ENCODE measurements around the gene PDGFRB.

Gene PDGFRB

GRCh38 chr5:150153957-150154617 is 1.6 kb downstream of the PDGFRB start:
- no peaks in the 10 kb centered on the region for H3F3A ChIP-seq (ENCODE audit: control insufficient read depth, insufficient read depth)
- no peaks in the 10 kb centered on the region for H3K36me3 ChIP-seq (ENCODE audit: control insufficient read depth, low read length)
- H3K79me2 ChIP-seq (ENCODE audit: control insufficient read depth, low read length), result no peaks in the 10 kb centered on the region
- no peak overlapping the region for H3K4me3 ChIP-seq (ENCODE audit: low read length)
- TF ChIP-seq CTCF (IDR thresholded peaks at IDR 0.05; ENCODE audit: low read depth, low read length, poor library complexity, severe bottlenecking) (no peak), EZH2phosphoT487 (IDR thresholded peaks at IDR 0.05; ENCODE audit: borderline replicate concordance, low read length) (no peak)
- H3K27ac ChIP-seq (ENCODE audit: low read depth, low read length), result no peak overlapping the region
- H3K9me2 ChIP-seq (replicated peaks; ENCODE audit: control insufficient read depth, low read length), result no peaks in the 10 kb centered on the region
- no peaks in the 10 kb centered on the region for H3K9me3 ChIP-seq (ENCODE audit: control insufficient read depth, insufficient read depth, low read length)
- peaks cover 47% of the 10 kb centered on the region for H3K27me3 ChIP-seq (ENCODE audit: control insufficient read depth, low read length)
- no peak overlapping the region for H3K4me2 ChIP-seq (ENCODE audit: low read length)
- H4K20me1 ChIP-seq (ENCODE audit: control insufficient read depth, insufficient read depth, low read depth, low read length), result no peaks in the 10 kb centered on the region; the same call in 1 of the 2 replicates
- peaks cover 20% of the 10 kb centered on the region for H3K4me1 ChIP-seq (ENCODE audit: control insufficient read depth, low read length)

- Histone ChIP-seq H3K4me2 (ENCODE audit: low read length) (no peak overlapping the region), H3F3A (ENCODE audit: control insufficient read depth, insufficient read depth) (no peaks in the 10 kb centered on the region), H3K4me3 (ENCODE audit: low read length) (no peak overlapping the region), H3K9me2 (replicated peaks; ENCODE audit: control insufficient read depth, low read length) (no peaks in the 10 kb centered on the region), H3K36me3 (ENCODE audit: control insufficient read depth, low read length) (no peaks in the 10 kb centered on the region), H3K27ac (ENCODE audit: low read depth, low read length) (no peak overlapping the region), H3K4me1 (ENCODE audit: control insufficient read depth, low read length) (peaks cover 20% of the 10 kb centered on the region), H3K27me3 (ENCODE audit: control insufficient read depth, low read length) (peaks cover 47% of the 10 kb centered on the region), H4K20me1 (ENCODE audit: control insufficient read depth, insufficient read depth, low read depth, low read length) (no peaks in the 10 kb centered on the region; the same call in 1 of the 2 replicates), H3K79me2 (ENCODE audit: control insufficient read depth, low read length) (no peaks in the 10 kb centered on the region), H3K9me3 (ENCODE audit: control insufficient read depth, insufficient read depth, low read length) (no peaks in the 10 kb centered on the region)
- TF ChIP-seq EZH2phosphoT487 (IDR thresholded peaks at IDR 0.05; ENCODE audit: borderline replicate concordance, low read length) (no peak), CTCF (IDR thresholded peaks at IDR 0.05; ENCODE audit: low read depth, low read length, poor library complexity, severe bottlenecking) (no peak)
Observed at GRCh38 chr5:150153483-150153882, 2.2 kb downstream of the PDGFRB start.

- no peak overlapping the region for H3K4me3 ChIP-seq (ENCODE audit: low read length)
- peaks cover 47% of the 10 kb centered on the region for H3K27me3 ChIP-seq (ENCODE audit: control insufficient read depth, low read length)
- H3K9me3 ChIP-seq (ENCODE audit: control insufficient read depth, insufficient read depth, low read length), result no peaks in the 10 kb centered on the region
- no peak for TF ChIP-seq CTCF (IDR thresholded peaks at IDR 0.05; ENCODE audit: low read depth, low read length, poor library complexity, severe bottlenecking)
- no peak for TF ChIP-seq EZH2phosphoT487 (IDR thresholded peaks at IDR 0.05; ENCODE audit: borderline replicate concordance, low read length)
- H3K79me2 ChIP-seq (ENCODE audit: control insufficient read depth, low read length), result no peaks in the 10 kb centered on the region
- no peaks in the 10 kb centered on the region for H3K36me3 ChIP-seq (ENCODE audit: control insufficient read depth, low read length)
- peaks cover 20% of the 10 kb centered on the region for H3K4me1 ChIP-seq (ENCODE audit: control insufficient read depth, low read length)
- no peaks in the 10 kb centered on the region; the same call in 1 of the 2 replicates for H4K20me1 ChIP-seq (ENCODE audit: control insufficient read depth, insufficient read depth, low read depth, low read length)
- H3K9me2 ChIP-seq (replicated peaks; ENCODE audit: control insufficient read depth, low read length), result no peaks in the 10 kb centered on the region
- no peak overlapping the region for H3K4me2 ChIP-seq (ENCODE audit: low read length)
- no peak overlapping the region for H3K27ac ChIP-seq (ENCODE audit: low read depth, low read length)
- H3F3A ChIP-seq (ENCODE audit: control insufficient read depth, insufficient read depth), result no peaks in the 10 kb centered on the region
Observed at GRCh38 chr5:150152636-150153462, 2.8 kb downstream of the PDGFRB start.
